ENCODE results near the gene ERN1.

GRCh38 chr17:64053101-64053500 lies 76.8 kb downstream of the ERN1 start:
- TF ChIP-seq CTCF (conservative IDR thresholded peaks at IDR 0.05 in 1 of 2, IDR thresholded peaks at IDR 0.05 in 1 of 2; ENCODE audit: low read depth in 1 of 2, low read length in 2 of 2) (no peak), EZH2 (IDR thresholded peaks at IDR 0.05; ENCODE audit: low read length, missing control alignments) (no peak)
